Measurements from ENCODE around the gene GKN2.

- TF ChIP-seq POLR2A (IDR thresholded peaks at IDR 0.05; ENCODE audit: low read length) (no peak), GATA1 (IDR thresholded peaks at IDR 0.05; ENCODE audit: low read depth, low read length) (no peak)
Measured at GRCh38 chr2:68951899-68952298, 794 bp downstream of the GKN2 start.
